NK-92 (cell line): Measurements from ENCODE around the gene ARRDC5.
"Not testable (repeated sequence)": the region's sequence is repeated elsewhere in the genome, so short reads cannot be mapped to it uniquely, and the experiment has no call there.

Experiments used
- DNase-seq: peaks from one replicate; lab custom pipeline; 2025; ENCODE audit not compliant: unreplicated experiment; lab: John Stamatoyannopoulos, UW

The ARRDC5 gene

GRCh38 chr19:4871711-4872110, 31.0 kb downstream of the ARRDC5 start:
- no peak for DNase-seq

- DNase-seq: no peak
Measured at GRCh38 chr19:4870025-4870700, 32.5 kb downstream of the ARRDC5 start.

GRCh38 chr19:4868286-4868834, 34.3 kb downstream of the ARRDC5 start:
- no peak for DNase-seq

GRCh38 chr19:4867534-4868285, 35.0 kb downstream of the ARRDC5 start, which contains the start of gene PLIN3:
PLIN3 (minus strand) TSS chr19:4867667; CDS start chr19:4861394, 6,273 bp downstream.
- DNase-seq: no peak

GRCh38 chr19:4866595-4867424, 35.9 kb downstream of the ARRDC5 start:
- DNase-seq: no peak

- DNase-seq: no peak
Measured at GRCh38 chr19:4861147-4861546, 41.5 kb downstream of the ARRDC5 start.

GRCh38 chr19:4859697-4860096, 43.0 kb downstream of the ARRDC5 start:
- DNase-seq: no peak

- DNase-seq: not testable (repeated sequence)
Measured at GRCh38 chr19:4856468-4856867, 46.2 kb downstream of the ARRDC5 start.

GRCh38 chr19:4853506-4853905, 49.2 kb downstream of the ARRDC5 start:
- not testable (repeated sequence) for DNase-seq

GRCh38 chr19:4852484-4852883, 50.2 kb downstream of the ARRDC5 start:
- DNase-seq: no peak

- DNase-seq: no peak
Measured at GRCh38 chr19:4851551-4852290, 51.0 kb downstream of the ARRDC5 start.

- DNase-seq: no peak
Measured at GRCh38 chr19:4849019-4849418, 53.7 kb downstream of the ARRDC5 start.

GRCh38 chr19:4847190-4847973, 55.3 kb downstream of the ARRDC5 start:
- no peak for DNase-seq

- DNase-seq: not testable (repeated sequence)
Measured at GRCh38 chr19:4845975-4846374, 56.7 kb downstream of the ARRDC5 start.

GRCh38 chr19:4844348-4845179, 58.1 kb downstream of the ARRDC5 start:
- no peak for DNase-seq

GRCh38 chr19:4843647-4843965, 59.1 kb downstream of the ARRDC5 start:
- DNase-seq: no peak
